Neuron (in vitro differentiated cells): ENCODE data around the gene KIAA1328.

ENCODE experiments used
- H2AFZ ChIP-seq: one replicate; pipeline ENCODE4 v1.6.1; 2013; ENCODE audit warnings: low read depth, mild to moderate bottlenecking, inconsistent platforms, low read length, moderate library complexity
- H3K27me3 ChIP-seq: one replicate; pipeline ENCODE4 v1.6.1; 2013; ENCODE audit warnings: low read length; ENCODE audit not compliant: insufficient read depth
- H3K36me3 ChIP-seq: one replicate; pipeline ENCODE4 v1.6.1; 2013; ENCODE audit warnings: low read length; ENCODE audit not compliant: insufficient read depth
- H3K4me1 ChIP-seq: one replicate; pipeline ENCODE4 v1.6.1; 2013; ENCODE audit warnings: low read length; ENCODE audit not compliant: insufficient read depth
- H3K4me3 ChIP-seq: 2 replicates; pipeline ENCODE4 v1.5.1; 2013; ENCODE audit warnings: mild to moderate bottlenecking, low read length, moderate library complexity
- H3K9me3 ChIP-seq: one replicate; pipeline ENCODE4 v1.6.1; 2013; ENCODE audit warnings: low read length

The KIAA1328 gene

GRCh38 chr18:37064187-37064586 lies 235.3 kb downstream of the KIAA1328 start:
- Histone ChIP-seq H3K4me3 (no peak overlapping the region), H3K4me1 (no peaks in the 10 kb centered on the region), H3K36me3 (no peaks in the 10 kb centered on the region), H3K27me3 (no peaks in the 10 kb centered on the region), H3K9me3 (no peaks in the 10 kb centered on the region), H2AFZ (no peak overlapping the region)

- Histone ChIP-seq H3K27me3 (no peaks in the 10 kb centered on the region), H3K4me1 (no peaks in the 10 kb centered on the region), H3K4me3 (no peak overlapping the region), H2AFZ (no peak overlapping the region), H3K9me3 (no peaks in the 10 kb centered on the region), H3K36me3 (no peaks in the 10 kb centered on the region)
Observed at GRCh38 chr18:37065254-37065653, 236.3 kb downstream of the KIAA1328 start.

- H3K27me3 ChIP-seq, result no peaks in the 10 kb centered on the region
- no peaks in the 10 kb centered on the region for H3K9me3 ChIP-seq
- H2AFZ ChIP-seq, result no peak overlapping the region
- no peak overlapping the region for H3K4me3 ChIP-seq
- no peaks in the 10 kb centered on the region for H3K4me1 ChIP-seq
- H3K36me3 ChIP-seq, result no peaks in the 10 kb centered on the region
Observed at GRCh38 chr18:37084912-37085311, 256.0 kb downstream of the KIAA1328 start.

- no peak overlapping the region for H2AFZ ChIP-seq
- H3K36me3 ChIP-seq, result no peaks in the 10 kb centered on the region
- H3K27me3 ChIP-seq, result no peaks in the 10 kb centered on the region
- no peaks in the 10 kb centered on the region for H3K4me1 ChIP-seq
- no peaks in the 10 kb centered on the region for H3K9me3 ChIP-seq
- H3K4me3 ChIP-seq, result no peak overlapping the region
Observed at GRCh38 chr18:37085362-37085761, 256.4 kb downstream of the KIAA1328 start.

GRCh38 chr18:37107748-37108522 lies 279.0 kb downstream of the KIAA1328 start:
- no peaks in the 10 kb centered on the region for H3K36me3 ChIP-seq
- no peaks in the 10 kb centered on the region for H3K4me1 ChIP-seq
- no peak overlapping the region for H3K4me3 ChIP-seq
- H3K9me3 ChIP-seq, result peaks cover 3% of the 10 kb centered on the region
- no peaks in the 10 kb centered on the region for H3K27me3 ChIP-seq
- no peak overlapping the region for H2AFZ ChIP-seq

- Histone ChIP-seq H3K27me3 (no peaks in the 10 kb centered on the region), H3K4me3 (no peak overlapping the region), H3K4me1 (peaks cover 10% of the 10 kb centered on the region), H2AFZ (no peak overlapping the region), H3K9me3 (no peaks in the 10 kb centered on the region), H3K36me3 (no peaks in the 10 kb centered on the region)
Observed at GRCh38 chr18:37122877-37123276, 293.9 kb downstream of the KIAA1328 start.

GRCh38 chr18:37124516-37124915 lies 295.6 kb downstream of the KIAA1328 start:
- Histone ChIP-seq H3K4me1 (peaks cover 10% of the 10 kb centered on the region), H3K27me3 (no peaks in the 10 kb centered on the region), H3K4me3 (no peak overlapping the region), H3K9me3 (no peaks in the 10 kb centered on the region), H2AFZ (no peak overlapping the region), H3K36me3 (no peaks in the 10 kb centered on the region)

- no peak overlapping the region for H2AFZ ChIP-seq
- no peaks in the 10 kb centered on the region for H3K36me3 ChIP-seq
- H3K27me3 ChIP-seq, result no peaks in the 10 kb centered on the region
- no peaks in the 10 kb centered on the region for H3K9me3 ChIP-seq
- peaks cover 9% of the 10 kb centered on the region for H3K4me1 ChIP-seq
- no peak overlapping the region for H3K4me3 ChIP-seq
Observed at GRCh38 chr18:37135177-37135576, 306.2 kb downstream of the KIAA1328 start.

GRCh38 chr18:37138456-37138855 lies 309.5 kb downstream of the KIAA1328 start:
- no peaks in the 10 kb centered on the region for H3K36me3 ChIP-seq
- H3K27me3 ChIP-seq, result no peaks in the 10 kb centered on the region
- no peak overlapping the region for H3K4me3 ChIP-seq
- no peak overlapping the region for H2AFZ ChIP-seq
- H3K9me3 ChIP-seq, result no peaks in the 10 kb centered on the region
- H3K4me1 ChIP-seq, result peaks cover 10% of the 10 kb centered on the region

- no peaks in the 10 kb centered on the region for H3K9me3 ChIP-seq
- no peak overlapping the region for H3K4me3 ChIP-seq
- no peaks in the 10 kb centered on the region for H3K27me3 ChIP-seq
- no peak overlapping the region for H2AFZ ChIP-seq
- no peaks in the 10 kb centered on the region for H3K36me3 ChIP-seq
- H3K4me1 ChIP-seq, result peaks cover 10% of the 10 kb centered on the region
Observed at GRCh38 chr18:37139876-37140275, 310.9 kb downstream of the KIAA1328 start.

- Histone ChIP-seq H3K9me3 (no peaks in the 10 kb centered on the region), H3K27me3 (no peaks in the 10 kb centered on the region), H3K4me3 (no peak overlapping the region), H3K4me1 (peaks cover 4% of the 10 kb centered on the region), H2AFZ (no peak overlapping the region), H3K36me3 (no peaks in the 10 kb centered on the region)
Observed at GRCh38 chr18:37144921-37145320, 316.0 kb downstream of the KIAA1328 start.

GRCh38 chr18:37156330-37156942 lies 327.5 kb downstream of the KIAA1328 start:
- no peaks in the 10 kb centered on the region for H3K36me3 ChIP-seq
- H3K27me3 ChIP-seq, result no peaks in the 10 kb centered on the region
- no peaks in the 10 kb centered on the region for H3K9me3 ChIP-seq
- H3K4me3 ChIP-seq, result no peak overlapping the region
- H3K4me1 ChIP-seq, result peaks cover 8% of the 10 kb centered on the region
- no peak overlapping the region for H2AFZ ChIP-seq

GRCh38 chr18:37160038-37160820 lies 331.3 kb downstream of the KIAA1328 start:
- H3K4me3 ChIP-seq, result no peak overlapping the region
- no peak overlapping the region for H2AFZ ChIP-seq
- H3K4me1 ChIP-seq, result peaks cover 8% of the 10 kb centered on the region

More at GRCh38 chr18:37160038-37160820, 331.3 kb downstream of the KIAA1328 start:
- Histone ChIP-seq H3K36me3 (no peaks in the 10 kb centered on the region), H3K27me3 (no peaks in the 10 kb centered on the region), H3K9me3 (no peaks in the 10 kb centered on the region)
